Activated CD4-positive, alpha-beta T cell treated with anti-CD3 and anti-CD28 coated beads for 36 hours (primary cell): Measurements from ENCODE around the gene SS18L1. TPM values are rescaled to one million over a fixed set of nuclear protein-coding genes. Genes with fewer than 3 reads are reported as not detected.

ENCODE experiments used
- ATAC-seq: fragments of 200-7000 bp; cut with Tn5 transposase; one replicate; pipeline ENCODE4 v1.10.0; 2021; ENCODE audit warnings: mild to moderate bottlenecking, moderate library complexity
- CTCF ChIA-PET: fragments of 350-600 bp; sonication (Branson Sonifier 250); formaldehyde crosslinking; loops from one replicate; lab custom pipeline; 2021; ENCODE audit warnings: antibody characterized with exemption; lab: Charles Lee
- POLR2A ChIA-PET: fragments of 350-600 bp; sonication (Branson Sonifier 250); formaldehyde crosslinking; loops from one replicate; lab custom pipeline; 2021; ENCODE audit warnings: antibody characterized with exemption, inconsistent platforms; lab: Charles Lee
- DNase-seq: peaks from one replicate; pipeline ENCODE4 v3.0.0-alpha.2; 2020
- H3K27ac Mint-ChIP-seq: one replicate; pipeline ENCODE4 v1.8.0; 2021; ENCODE audit warnings: mixed read lengths
- H3K27me3 Mint-ChIP-seq: one replicate; pipeline ENCODE4 v1.8.0; 2021; ENCODE audit warnings: mixed read lengths
- H3K36me3 Mint-ChIP-seq: one replicate; pipeline ENCODE4 v1.8.0; 2021; ENCODE audit warnings: low read depth, mixed read lengths
- H3K4me1 Mint-ChIP-seq: one replicate; pipeline ENCODE4 v1.8.0; 2021; ENCODE audit warnings: mixed read lengths
- H3K4me3 Mint-ChIP-seq: one replicate; pipeline ENCODE4 v1.8.0; 2021; ENCODE audit warnings: mild to moderate bottlenecking, moderate library complexity, mixed read lengths
- H3K9me3 Mint-ChIP-seq: one replicate; pipeline ENCODE4 v1.8.0; 2021; ENCODE audit warnings: low read depth, mixed read lengths
- intact Hi-C, 2 experiments: fragments of 100-400 bp; cut with DNase I in 1 of 2; cut with micrococcal nuclease in 1 of 2; formaldehyde crosslinking; loops; one replicate each; pipeline versions ENCODE4 v1.14.2 to v1.15.1; 2022 to 2024; cut with DNase I, micrococcal nuclease
- total RNA-seq, 2 experiments: library from RNA; stranded (reverse); gene quantifications; one replicate each; pipeline ENCODE4 v1.2.3, GENCODE V29; 2021

SS18L1 gene
- total RNA-seq, 2 experiments from 2014 or later = 14.3 to 16.6 TPM

- ChIA-PET CTCF (no interaction called here), POLR2A (interaction anchor here (0.7 kb wide), 1 partner anchor 757 kb away, joined by 3 read pairs; no protein-coding TSS in a partner anchor)
- DNase-seq = no peak
- intact Hi-C loops = no loop called here
- Mint-ChIP-seq H3K4me3 (no peak overlapping the region), H3K36me3 (peaks cover 25% of the 10 kb centered on the region), H3K27ac (no peak overlapping the region), H3K9me3 (no peaks in the 10 kb centered on the region), H3K27me3 (no peaks in the 10 kb centered on the region), H3K4me1 (no peaks in the 10 kb centered on the region)
- ATAC-seq = no peak
These were observed 21.6 kb downstream of the SS18L1 start for GRCh38 chr20:62164879-62165761.

- CTCF ChIA-PET = no interaction called here
- Mint-ChIP-seq H3K4me3 (no peak overlapping the region), H3K27me3 (no peaks in the 10 kb centered on the region), H3K4me1 (no peaks in the 10 kb centered on the region), H3K36me3 (peaks cover 21% of the 10 kb centered on the region), H3K27ac (no peak overlapping the region), H3K9me3 (no peaks in the 10 kb centered on the region)
- DNase-seq (no peak), ATAC-seq (no peak)
- intact Hi-C loops = no loop called here
- POLR2A ChIA-PET = interaction anchor here (0.7 kb wide), 1 partner anchor 758 kb away, joined by 3 read pairs; no protein-coding TSS in a partner anchor
These were observed 22.3 kb downstream of the SS18L1 start for GRCh38 chr20:62165762-62166399.

- CTCF ChIA-PET = no interaction called here
- Mint-ChIP-seq H3K27ac (no peak overlapping the region), H3K9me3 (no peaks in the 10 kb centered on the region), H3K4me3 (no peak overlapping the region), H3K4me1 (no peaks in the 10 kb centered on the region), H3K36me3 (peaks cover 22% of the 10 kb centered on the region), H3K27me3 (no peaks in the 10 kb centered on the region)
- ATAC-seq (no peak), DNase-seq (no peak)
- POLR2A ChIA-PET = no interaction called here
- intact Hi-C loops = no loop called here
These were observed 23.9 kb downstream of the SS18L1 start for GRCh38 chr20:62167474-62167873.

GRCh38 chr20:62168061-62168460 is 24.5 kb downstream of the SS18L1 start:
- Mint-ChIP-seq H3K27me3 (no peaks in the 10 kb centered on the region), H3K4me3 (no peak overlapping the region), H3K4me1 (no peaks in the 10 kb centered on the region), H3K27ac (no peak overlapping the region), H3K9me3 (no peaks in the 10 kb centered on the region), H3K36me3 (peaks cover 20% of the 10 kb centered on the region)
- ATAC-seq = no peak
- intact Hi-C loops = no loop called here
- no peak for DNase-seq
- ChIA-PET POLR2A (no interaction called here), CTCF (no interaction called here)

- ChIA-PET CTCF (interaction anchor here (0.7 kb wide), 1 partner anchor 38 kb away, joined by 3 read pairs; no protein-coding TSS in a partner anchor), POLR2A (no interaction called here)
- H3K4me3 Mint-ChIP-seq = no peak overlapping the region
- H3K9me3 Mint-ChIP-seq = no peaks in the 10 kb centered on the region
- intact Hi-C loops = no loop called here
- no peak overlapping the region for H3K27ac Mint-ChIP-seq
- DNase-seq = no peak
- no peaks in the 10 kb centered on the region for H3K4me1 Mint-ChIP-seq
- H3K36me3 Mint-ChIP-seq = peaks cover 21% of the 10 kb centered on the region
- no peaks in the 10 kb centered on the region for H3K27me3 Mint-ChIP-seq
- no peak for ATAC-seq
These were observed 25.4 kb downstream of the SS18L1 start for GRCh38 chr20:62168890-62169435.

- H3K36me3 Mint-ChIP-seq = peaks cover 27% of the 10 kb centered on the region
- intact Hi-C loops = no loop called here
- POLR2A ChIA-PET = no interaction called here
- no peak for ATAC-seq
- DNase-seq = no peak
- H3K9me3 Mint-ChIP-seq = no peaks in the 10 kb centered on the region
- H3K27me3 Mint-ChIP-seq = no peaks in the 10 kb centered on the region
- H3K4me1 Mint-ChIP-seq = no peaks in the 10 kb centered on the region
- CTCF ChIA-PET = interaction anchor here (0.6 kb wide), 1 partner anchor 183 kb away, joined by 3 read pairs; no protein-coding TSS in a partner anchor
- H3K4me3 Mint-ChIP-seq = no peak overlapping the region
- no peak overlapping the region for H3K27ac Mint-ChIP-seq
These were observed 27.0 kb downstream of the SS18L1 start for GRCh38 chr20:62170536-62170935.

GRCh38 chr20:62171245-62171644 is 27.7 kb downstream of the SS18L1 start:
- Mint-ChIP-seq H3K4me1 (no peaks in the 10 kb centered on the region), H3K36me3 (peaks cover 22% of the 10 kb centered on the region), H3K9me3 (no peaks in the 10 kb centered on the region), H3K27ac (no peak overlapping the region), H3K4me3 (no peak overlapping the region), H3K27me3 (no peaks in the 10 kb centered on the region)
- ChIA-PET CTCF (no interaction called here), POLR2A (no interaction called here)
- intact Hi-C loops = no loop called here
- ATAC-seq (no peak), DNase-seq (no peak)

GRCh38 chr20:62172666-62173065 is 29.1 kb downstream of the SS18L1 start:
- CTCF ChIA-PET = interaction anchor here (0.6 kb wide), 1 partner anchor 28 kb away, joined by 3 read pairs; no protein-coding TSS in a partner anchor
- POLR2A ChIA-PET = no interaction called here
- Mint-ChIP-seq H3K27me3 (no peaks in the 10 kb centered on the region), H3K9me3 (no peaks in the 10 kb centered on the region), H3K36me3 (peaks cover 20% of the 10 kb centered on the region), H3K27ac (no peak overlapping the region), H3K4me3 (no peak overlapping the region), H3K4me1 (no peaks in the 10 kb centered on the region)
- no peak for ATAC-seq
- no peak for DNase-seq
- intact Hi-C loops = no loop called here

GRCh38 chr20:62174021-62174804 is 30.6 kb downstream of the SS18L1 start:
- Mint-ChIP-seq H3K4me3 (no peak overlapping the region), H3K27me3 (no peaks in the 10 kb centered on the region), H3K27ac (no peak overlapping the region), H3K36me3 (peaks cover 15% of the 10 kb centered on the region), H3K9me3 (no peaks in the 10 kb centered on the region), H3K4me1 (no peaks in the 10 kb centered on the region)
- CTCF ChIA-PET = no interaction called here
- DNase-seq (no peak), ATAC-seq (no peak)
- POLR2A ChIA-PET = no interaction called here
- intact Hi-C loops = no loop called here

GRCh38 chr20:62174870-62175624 is 31.5 kb downstream of the SS18L1 start:
- ChIA-PET POLR2A (no interaction called here), CTCF (interaction anchor here (0.7 kb wide), 1 partner anchor 463 kb away, joined by 3 read pairs; no protein-coding TSS in a partner anchor)
- Mint-ChIP-seq H3K4me1 (no peaks in the 10 kb centered on the region), H3K27ac (no peak overlapping the region), H3K36me3 (peaks cover 13% of the 10 kb centered on the region), H3K4me3 (no peak overlapping the region), H3K9me3 (no peaks in the 10 kb centered on the region), H3K27me3 (no peaks in the 10 kb centered on the region)
- intact Hi-C loops = no loop called here
- ATAC-seq = no peak
- DNase-seq = no peak
